ENCODE measurements around the gene TEAD1. TPM values are rescaled to one million over a fixed set of nuclear protein-coding genes. Genes with fewer than 3 reads are reported as not detected.

The TEAD1 gene
- total RNA-seq, 3 donors from 2014 or later = 0.79 to 1.4 (median 0.90) TPM

- Mint-ChIP-seq H3K27me3 (ENCODE audit: low read depth) (peaks cover 63% of the 10 kb centered on the region), H3K36me3 (ENCODE audit: insufficient read depth) (no peaks in the 10 kb centered on the region), H3K4me1 (ENCODE audit: low read depth) (peaks cover 13% of the 10 kb centered on the region), H3K9me3 (no peaks in the 10 kb centered on the region), H3K4me3 (no peak overlapping the region)
- ATAC-seq = no peak
- no peak for DNase-seq
These were observed 45.0 kb downstream of the TEAD1 start for GRCh38 chr11:12719221-12719620.

- Mint-ChIP-seq H3K9me3 (no peaks in the 10 kb centered on the region), H3K27me3 (ENCODE audit: low read depth) (peaks cover 68% of the 10 kb centered on the region), H3K36me3 (ENCODE audit: insufficient read depth) (no peaks in the 10 kb centered on the region), H3K4me1 (ENCODE audit: low read depth) (peaks cover 15% of the 10 kb centered on the region), H3K4me3 (no peak overlapping the region)
- DNase-seq (no peak), ATAC-seq (no peak)
These were observed 47.8 kb downstream of the TEAD1 start for GRCh38 chr11:12721816-12722604.

DNA sequence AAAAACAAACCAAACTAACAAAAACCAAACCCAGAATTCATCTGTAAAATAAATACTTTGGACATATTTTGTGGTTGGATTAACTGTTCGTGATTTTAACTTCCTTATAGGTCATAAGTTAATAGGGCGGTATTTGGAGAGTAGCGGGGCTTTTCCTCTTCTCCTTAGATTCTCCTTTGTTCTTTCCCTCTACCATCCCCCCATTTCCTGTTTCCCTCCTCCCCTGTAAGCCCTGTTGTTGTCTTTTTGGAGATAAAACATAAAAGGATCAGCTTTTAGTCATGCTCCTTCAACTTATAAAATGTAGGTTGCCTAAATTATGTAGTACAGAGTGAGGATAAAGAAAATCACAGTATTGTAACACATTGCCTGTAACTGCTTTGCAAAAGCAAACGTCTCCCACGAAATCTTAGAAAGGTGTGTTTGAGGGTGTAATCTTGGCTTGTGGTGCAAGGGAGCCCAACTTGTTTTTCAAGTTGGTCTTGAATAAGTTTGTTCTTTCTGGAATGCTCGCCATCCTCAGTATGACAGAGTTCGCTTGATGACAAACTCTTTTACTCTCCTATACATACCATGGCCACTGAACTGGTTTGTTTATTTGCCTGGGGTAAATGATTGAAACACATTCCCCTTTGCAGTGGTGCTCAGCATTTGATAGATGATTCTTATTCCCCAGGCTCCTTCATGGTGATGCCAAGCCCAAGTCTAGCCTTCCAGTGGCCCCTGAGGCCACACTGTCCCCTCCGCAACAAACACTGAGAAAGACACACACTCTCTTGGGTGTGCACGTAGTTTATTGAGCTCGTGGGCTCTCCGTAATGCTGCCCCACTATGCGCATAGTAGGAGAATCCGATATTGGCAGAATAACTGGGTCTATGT, 49.4 kb downstream of the TEAD1 start:
- ATAC-seq = no peak
- Mint-ChIP-seq H3K4me1 (ENCODE audit: low read depth) (peaks cover 6% of the 10 kb centered on the region), H3K36me3 (ENCODE audit: insufficient read depth) (no peaks in the 10 kb centered on the region), H3K27me3 (ENCODE audit: low read depth) (peaks cover 65% of the 10 kb centered on the region), H3K4me3 (no peak overlapping the region), H3K9me3 (no peaks in the 10 kb centered on the region)
- DNase-seq = no peak

DNA sequence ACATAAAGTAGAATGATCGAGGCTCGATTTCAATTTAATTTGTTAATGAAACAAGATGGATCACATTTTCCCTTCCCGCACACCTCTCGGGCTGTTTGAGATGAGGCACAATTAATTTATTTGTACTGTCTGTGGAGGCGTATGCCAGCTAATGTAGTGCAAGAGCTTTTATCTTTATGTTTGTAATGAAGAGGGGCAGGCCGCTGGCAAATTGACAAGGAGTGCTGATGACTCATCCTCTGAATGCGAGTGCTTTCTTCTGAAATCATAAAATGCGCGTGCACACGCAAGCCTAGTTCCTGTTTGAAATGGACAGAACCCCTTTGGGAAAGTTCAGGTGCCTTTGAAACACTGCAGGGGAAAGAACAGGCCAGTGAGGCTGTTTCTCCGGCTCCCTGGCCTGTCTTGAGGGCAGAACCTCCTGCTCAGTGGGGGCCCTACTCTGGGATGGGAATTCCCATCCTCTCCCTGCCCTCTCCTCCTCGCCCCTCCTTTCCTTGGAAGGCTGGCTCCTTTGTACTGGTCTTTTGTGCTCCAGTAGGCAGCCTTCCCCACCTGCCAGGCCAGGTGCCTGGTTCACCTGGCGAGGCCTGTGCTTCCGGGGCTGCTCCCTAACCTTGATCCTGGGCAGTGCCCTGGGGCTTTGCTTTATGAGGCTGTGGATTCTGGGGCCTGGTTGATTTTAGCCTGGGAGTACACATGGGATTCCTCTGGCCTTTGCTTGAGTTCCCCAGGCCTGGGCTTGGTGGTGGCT, 50.3 kb downstream of the TEAD1 start:
- peaks cover 5% of the 10 kb centered on the region for H3K4me1 Mint-ChIP-seq (ENCODE audit: low read depth)
- no peak overlapping the region for H3K4me3 Mint-ChIP-seq
- DNase-seq (no peak), ATAC-seq (no peak)
- H3K27me3 Mint-ChIP-seq (ENCODE audit: low read depth) = peaks cover 62% of the 10 kb centered on the region
- no peaks in the 10 kb centered on the region for H3K9me3 Mint-ChIP-seq
- H3K36me3 Mint-ChIP-seq (ENCODE audit: insufficient read depth) = no peaks in the 10 kb centered on the region

DNA sequence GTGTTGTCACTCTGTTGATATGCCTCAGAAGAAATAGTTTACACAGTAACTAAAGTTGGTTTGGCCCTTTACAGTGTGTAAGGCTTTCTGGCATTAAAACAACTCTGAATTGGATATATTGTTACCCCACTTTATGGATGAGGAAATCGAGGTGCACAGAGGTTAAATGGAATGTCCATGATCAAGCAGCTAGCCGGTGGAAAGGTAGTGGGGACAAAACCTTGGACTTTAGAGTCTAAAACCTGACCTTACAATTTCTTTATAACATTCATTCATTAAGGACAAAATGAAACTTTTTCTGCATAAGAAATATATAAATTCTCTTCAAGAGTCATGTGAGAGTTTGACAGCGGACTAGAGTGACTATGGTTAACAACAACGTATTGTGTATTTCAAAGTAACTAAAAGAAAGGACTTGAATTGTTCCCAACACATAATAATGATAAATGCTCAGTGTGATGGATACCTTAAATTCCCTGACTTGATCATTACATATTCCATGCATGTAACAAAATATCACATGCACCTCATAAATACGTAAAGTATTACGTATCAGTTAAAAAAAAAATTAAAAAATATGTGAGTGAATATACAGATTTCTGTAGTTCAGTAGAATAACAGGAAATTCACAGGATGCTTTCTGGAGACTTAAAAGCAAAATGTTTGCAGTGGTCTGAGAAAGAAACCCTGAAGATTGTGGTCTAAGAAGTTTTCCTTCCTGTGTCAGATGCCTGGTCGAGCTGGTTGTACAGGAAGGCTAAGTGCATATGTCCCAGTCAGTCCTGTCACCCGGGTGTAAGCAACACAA, 51.0 kb downstream of the TEAD1 start:
- Mint-ChIP-seq H3K9me3 (no peaks in the 10 kb centered on the region), H3K4me1 (ENCODE audit: low read depth) (peaks cover 5% of the 10 kb centered on the region), H3K27me3 (ENCODE audit: low read depth) (peaks cover 59% of the 10 kb centered on the region), H3K36me3 (ENCODE audit: insufficient read depth) (no peaks in the 10 kb centered on the region), H3K4me3 (no peak overlapping the region)
- no peak for DNase-seq
- no peak for ATAC-seq

- no peak for DNase-seq
- H3K4me1 Mint-ChIP-seq (ENCODE audit: low read depth) = peaks cover 5% of the 10 kb centered on the region
- no peak for ATAC-seq
- H3K27me3 Mint-ChIP-seq (ENCODE audit: low read depth) = peaks cover 52% of the 10 kb centered on the region
- no peak overlapping the region for H3K4me3 Mint-ChIP-seq
- H3K36me3 Mint-ChIP-seq (ENCODE audit: insufficient read depth) = no peaks in the 10 kb centered on the region
- no peaks in the 10 kb centered on the region for H3K9me3 Mint-ChIP-seq
These were observed 51.9 kb downstream of the TEAD1 start for GRCh38 chr11:12725863-12726682.

- Mint-ChIP-seq H3K36me3 (ENCODE audit: insufficient read depth) (no peaks in the 10 kb centered on the region), H3K4me1 (ENCODE audit: low read depth) (peaks cover 5% of the 10 kb centered on the region), H3K27me3 (ENCODE audit: low read depth) (peaks cover 38% of the 10 kb centered on the region), H3K9me3 (no peaks in the 10 kb centered on the region), H3K4me3 (no peak overlapping the region)
- DNase-seq = no peak
- ATAC-seq = no peak
These were observed 53.5 kb downstream of the TEAD1 start for GRCh38 chr11:12727563-12728211.

GRCh38 chr11:12728417-12728816, 54.2 kb downstream of the TEAD1 start:
- Mint-ChIP-seq H3K4me3 (no peak overlapping the region), H3K27me3 (ENCODE audit: low read depth) (peaks cover 33% of the 10 kb centered on the region), H3K36me3 (ENCODE audit: insufficient read depth) (no peaks in the 10 kb centered on the region), H3K4me1 (ENCODE audit: low read depth) (peaks cover 5% of the 10 kb centered on the region), H3K9me3 (no peaks in the 10 kb centered on the region)
- no peak for ATAC-seq
- DNase-seq = no peak

GRCh38 chr11:12729941-12730340, 55.7 kb downstream of the TEAD1 start:
- H3K9me3 Mint-ChIP-seq = no peaks in the 10 kb centered on the region
- peaks cover 19% of the 10 kb centered on the region for H3K27me3 Mint-ChIP-seq (ENCODE audit: low read depth)
- H3K36me3 Mint-ChIP-seq (ENCODE audit: insufficient read depth) = no peaks in the 10 kb centered on the region
- ATAC-seq (no peak), DNase-seq (no peak)
- H3K4me1 Mint-ChIP-seq (ENCODE audit: low read depth) = peaks cover 4% of the 10 kb centered on the region
- H3K4me3 Mint-ChIP-seq = no peak overlapping the region

DNA sequence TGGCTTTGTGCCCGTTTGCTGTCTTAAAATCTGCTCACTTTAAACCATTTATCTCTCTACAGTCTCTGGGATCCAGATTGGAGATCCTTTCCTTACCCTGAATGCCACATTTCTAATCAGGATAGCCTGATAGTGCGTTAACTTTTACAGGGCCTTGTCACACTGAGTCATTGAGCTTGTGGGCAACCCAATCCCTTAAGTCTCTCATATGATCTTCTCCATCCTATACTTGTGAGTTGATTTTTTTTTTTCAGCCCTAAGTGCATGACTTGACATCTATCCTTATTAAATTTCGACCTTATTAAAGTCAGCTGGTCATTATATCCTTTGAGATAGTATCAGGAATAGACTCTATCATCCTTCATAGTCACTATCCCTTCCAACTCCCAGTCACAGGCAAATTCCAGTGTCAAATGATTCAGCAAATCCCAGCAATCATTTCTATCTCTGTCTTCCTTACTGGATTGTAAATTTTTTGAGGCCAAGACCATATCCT, 57.7 kb downstream of the TEAD1 start:
- Mint-ChIP-seq H3K27me3 (ENCODE audit: low read depth) (peaks cover 4% of the 10 kb centered on the region), H3K9me3 (no peaks in the 10 kb centered on the region), H3K4me3 (no peak overlapping the region), H3K4me1 (ENCODE audit: low read depth) (no peaks in the 10 kb centered on the region), H3K36me3 (ENCODE audit: insufficient read depth) (no peaks in the 10 kb centered on the region)
- DNase-seq (no peak), ATAC-seq (no peak)

DNA sequence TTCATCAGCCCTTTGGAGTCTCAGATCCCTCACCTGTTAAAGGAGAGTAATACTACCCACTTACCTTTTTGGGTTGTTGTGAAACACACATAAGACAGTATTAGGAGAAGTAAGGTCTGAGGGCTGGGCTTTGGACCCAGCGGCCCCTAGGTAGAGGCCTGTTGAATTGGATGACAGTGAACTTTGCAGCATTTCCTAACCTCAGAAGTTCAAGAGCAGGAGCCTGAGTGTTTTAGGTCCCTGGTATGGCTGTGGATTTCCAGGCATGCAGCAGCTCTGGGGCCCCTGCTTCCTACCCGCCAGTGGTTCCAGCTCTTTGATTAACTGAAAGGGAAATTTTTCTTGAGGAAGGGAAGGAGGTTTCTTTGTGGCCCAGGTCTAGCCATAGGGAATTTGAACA, 58.9 kb downstream of the TEAD1 start:
- no peaks in the 10 kb centered on the region for H3K36me3 Mint-ChIP-seq (ENCODE audit: insufficient read depth)
- H3K9me3 Mint-ChIP-seq = no peaks in the 10 kb centered on the region
- DNase-seq = no peak
- H3K27me3 Mint-ChIP-seq (ENCODE audit: low read depth) = peaks cover 3% of the 10 kb centered on the region
- no peak overlapping the region for H3K4me3 Mint-ChIP-seq
- no peak for ATAC-seq
- H3K4me1 Mint-ChIP-seq (ENCODE audit: low read depth) = no peaks in the 10 kb centered on the region

GRCh38 chr11:12734625-12735024, 60.4 kb downstream of the TEAD1 start:
- Mint-ChIP-seq H3K4me3 (no peak overlapping the region), H3K4me1 (ENCODE audit: low read depth) (no peaks in the 10 kb centered on the region), H3K36me3 (ENCODE audit: insufficient read depth) (no peaks in the 10 kb centered on the region), H3K9me3 (no peaks in the 10 kb centered on the region), H3K27me3 (ENCODE audit: low read depth) (peaks cover 7% of the 10 kb centered on the region)
- no peak for ATAC-seq
- no peak for DNase-seq
